MM.1S (cell line): ENCODE data around the gene ZNF134.

Source experiments
- DNase-seq: peaks from one replicate; pipeline ENCODE4 v3.0.0-alpha.2; 2015
- H2AFZ ChIP-seq: fragments of 300-600 bp; sonication (generic); 2 replicates; pipeline ENCODE4 v1.6.0; 2016; ENCODE audit warnings: antibody characterized with exemption, low read length
- H3F3A ChIP-seq: fragments of 300-600 bp; sonication (generic); 2 replicates; pipeline ENCODE4 v1.6.1; 2016; ENCODE audit warnings: mild to moderate bottlenecking, antibody characterized with exemption, low read length, moderate library complexity, mixed read lengths; ENCODE audit not compliant: insufficient read depth
- H3K27ac ChIP-seq: fragments of 300-600 bp; sonication (generic); 2 replicates; pipeline ENCODE4 v1.5.1; 2016; ENCODE audit warnings: mild to moderate bottlenecking, low read length
- H3K27me3 ChIP-seq: fragments of 300-600 bp; sonication (generic); replicated peaks from 2 replicates; pipeline ENCODE4 v1.6.0; 2016; ENCODE audit warnings: low read length; ENCODE audit not compliant: insufficient read depth
- H3K36me3 ChIP-seq: fragments of 300-600 bp; sonication (generic); replicated peaks from 2 replicates; pipeline ENCODE4 v1.6.1; 2016; ENCODE audit warnings: mild to moderate bottlenecking, low read length, mixed read lengths; ENCODE audit not compliant: insufficient read depth
- H3K4me1 ChIP-seq: fragments of 300-600 bp; sonication (generic); 2 replicates; pipeline ENCODE4 v1.6.1; 2016; ENCODE audit warnings: low read length, mixed read lengths
- H3K4me2 ChIP-seq: fragments of 300-600 bp; sonication (generic); 2 replicates; pipeline ENCODE4 v1.6.0; 2016; ENCODE audit warnings: low read depth, low read length
- H3K4me3 ChIP-seq: fragments of 300-600 bp; sonication (generic); 2 replicates; pipeline ENCODE4 v1.5.1; 2016; ENCODE audit warnings: low read length, mixed read lengths
- H3K79me2 ChIP-seq: fragments of 300-600 bp; sonication (generic); 2 replicates; pipeline ENCODE4 v1.6.1; 2016; ENCODE audit warnings: mixed run types, low read length, mixed read lengths
- H3K9ac ChIP-seq: fragments of 300-600 bp; sonication (generic); 2 replicates; pipeline ENCODE4 v1.6.1; 2016; ENCODE audit warnings: low read length, mixed read lengths
- H3K9me2 ChIP-seq: fragments of 300-600 bp; sonication (generic); replicated peaks from 2 replicates; pipeline ENCODE4 v1.6.1; 2016; ENCODE audit warnings: mild to moderate bottlenecking, low read length, mixed read lengths; ENCODE audit not compliant: insufficient read depth
- H3K9me3 ChIP-seq: fragments of 300-600 bp; sonication (generic); replicated peaks from 2 replicates; pipeline ENCODE4 v1.6.1; 2016; ENCODE audit warnings: mild to moderate bottlenecking, low read length, mixed read lengths; ENCODE audit not compliant: insufficient read depth
- H4K20me1 ChIP-seq: fragments of 300-600 bp; sonication (generic); 2 replicates; pipeline ENCODE4 v1.6.1; 2016; ENCODE audit warnings: mild to moderate bottlenecking, low read length, moderate library complexity, mixed read lengths; ENCODE audit not compliant: insufficient read depth
- EZH2 ChIP-seq: fragments of 300-600 bp; sonication (generic); optimal IDR thresholded peaks from 2 replicates; pipeline ENCODE3; 2017; ENCODE audit warnings: low read depth, mild to moderate bottlenecking, antibody characterized with exemption, low read length, mixed read lengths
- EZH2phosphoT487 ChIP-seq: fragments of 300-600 bp; sonication (generic); IDR thresholded peaks from 2 replicates; pipeline ENCODE4 v1.6.1; 2018; ENCODE audit warnings: antibody characterized with exemption, low read length
- TF ChIP-seq, protein P1 (sequence below): fragments of 300-600 bp; sonication (generic); IDR thresholded peaks from 2 replicates; pipeline ENCODE4 v1.5.1; 2016; ENCODE audit warnings: antibody characterized with exemption, low read length, mixed read lengths

Gene ZNF134

DNA sequence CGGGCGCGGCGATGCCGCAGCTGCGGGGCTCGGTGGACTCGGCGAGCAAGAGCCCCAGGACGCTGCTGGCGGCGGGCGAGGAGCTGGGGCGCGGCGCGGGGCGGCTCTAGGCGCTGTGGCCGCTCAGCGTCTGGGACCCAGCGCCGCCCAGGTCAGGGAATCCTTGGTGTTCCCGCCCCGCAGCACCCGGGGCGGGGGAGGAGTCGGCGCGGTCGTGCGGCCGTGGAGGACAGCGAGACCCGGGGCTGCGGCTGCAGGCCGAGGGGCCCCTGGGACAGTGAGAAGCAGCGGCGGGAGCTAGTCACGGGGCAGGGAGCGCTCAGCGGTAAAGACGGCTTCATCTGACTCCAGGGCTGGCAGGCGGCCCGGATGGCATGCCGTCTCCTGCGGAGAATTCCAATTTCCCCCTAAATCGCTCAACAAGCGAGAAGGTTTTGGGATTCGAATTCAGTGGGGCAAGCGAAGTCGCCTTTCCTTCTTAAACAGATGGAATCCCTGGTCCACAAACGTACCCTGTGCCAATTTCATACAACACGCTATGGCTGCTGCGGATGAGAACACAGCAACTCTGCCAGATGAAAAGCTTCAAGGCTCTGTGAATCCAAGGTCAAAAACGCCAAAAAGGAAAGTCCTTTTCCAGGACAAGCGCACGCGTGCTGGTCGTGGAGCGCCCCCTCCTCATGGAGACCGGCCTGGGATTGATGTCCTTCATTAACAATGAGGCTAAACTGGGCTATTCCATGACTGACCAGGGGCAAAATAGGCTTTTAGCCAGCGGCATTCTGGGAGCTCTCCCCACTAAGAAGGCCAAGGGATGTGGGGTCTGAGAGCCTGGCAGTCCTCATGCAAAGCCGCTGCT is 50.5 kb downstream of the ZNF134 start:
- no peaks in the 10 kb centered on the region for H3K4me1 ChIP-seq
- no peaks in the 10 kb centered on the region for H4K20me1 ChIP-seq
- H3K27ac ChIP-seq: no peak overlapping the region
- H3K4me2 ChIP-seq: no peak overlapping the region
- no peak overlapping the region for H3K9ac ChIP-seq
- H3K79me2 ChIP-seq: no peaks in the 10 kb centered on the region
- no peaks in the 10 kb centered on the region for H3K9me2 ChIP-seq
- no peak overlapping the region for H3K4me3 ChIP-seq
- H3F3A ChIP-seq: no peaks in the 10 kb centered on the region
- H3K9me3 ChIP-seq: no peaks in the 10 kb centered on the region
- H3K27me3 ChIP-seq: no peaks in the 10 kb centered on the region
- DNase-seq: no peak
- H2AFZ ChIP-seq: no peak overlapping the region
- H3K36me3 ChIP-seq: no peaks in the 10 kb centered on the region
- TF ChIP-seq EZH2phosphoT487 (no peak), EZH2 (no peak)
- TF ChIP-seq, protein P1, sequence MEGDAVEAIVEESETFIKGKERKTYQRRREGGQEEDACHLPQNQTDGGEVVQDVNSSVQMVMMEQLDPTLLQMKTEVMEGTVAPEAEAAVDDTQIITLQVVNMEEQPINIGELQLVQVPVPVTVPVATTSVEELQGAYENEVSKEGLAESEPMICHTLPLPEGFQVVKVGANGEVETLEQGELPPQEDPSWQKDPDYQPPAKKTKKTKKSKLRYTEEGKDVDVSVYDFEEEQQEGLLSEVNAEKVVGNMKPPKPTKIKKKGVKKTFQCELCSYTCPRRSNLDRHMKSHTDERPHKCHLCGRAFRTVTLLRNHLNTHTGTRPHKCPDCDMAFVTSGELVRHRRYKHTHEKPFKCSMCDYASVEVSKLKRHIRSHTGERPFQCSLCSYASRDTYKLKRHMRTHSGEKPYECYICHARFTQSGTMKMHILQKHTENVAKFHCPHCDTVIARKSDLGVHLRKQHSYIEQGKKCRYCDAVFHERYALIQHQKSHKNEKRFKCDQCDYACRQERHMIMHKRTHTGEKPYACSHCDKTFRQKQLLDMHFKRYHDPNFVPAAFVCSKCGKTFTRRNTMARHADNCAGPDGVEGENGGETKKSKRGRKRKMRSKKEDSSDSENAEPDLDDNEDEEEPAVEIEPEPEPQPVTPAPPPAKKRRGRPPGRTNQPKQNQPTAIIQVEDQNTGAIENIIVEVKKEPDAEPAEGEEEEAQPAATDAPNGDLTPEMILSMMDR: no peak

DNA sequence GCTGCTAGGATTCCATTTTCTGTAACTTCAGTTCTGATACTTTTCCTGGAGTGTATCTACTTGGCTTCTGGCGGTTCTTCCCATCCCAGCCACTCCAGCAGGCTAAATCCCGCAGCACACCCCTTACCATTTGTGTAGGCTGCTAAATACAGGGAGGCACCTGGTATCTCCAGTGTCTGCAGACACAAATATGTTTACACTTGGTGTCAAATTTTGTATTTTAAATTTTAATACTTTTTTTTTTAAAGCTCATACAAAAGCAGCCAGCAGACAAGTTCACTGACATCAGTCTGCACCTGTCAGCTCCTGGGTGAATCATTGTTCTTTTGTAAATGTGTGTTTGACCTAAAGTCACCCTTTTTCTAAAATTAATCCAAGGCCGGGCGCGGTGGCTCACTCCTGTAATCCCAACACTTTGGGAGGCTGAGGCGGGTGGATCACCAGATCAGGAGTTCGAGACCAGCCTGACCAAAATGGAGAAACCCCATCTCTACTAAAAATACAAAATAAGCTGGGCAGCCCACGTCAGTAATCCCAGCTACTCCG is 51.3 kb downstream of the ZNF134 start:
- no peak overlapping the region for H3K27ac ChIP-seq
- no peaks in the 10 kb centered on the region for H4K20me1 ChIP-seq
- no peak overlapping the region for H2AFZ ChIP-seq
- DNase-seq: no peak
- H3K9me3 ChIP-seq: no peaks in the 10 kb centered on the region
- no peaks in the 10 kb centered on the region for H3K27me3 ChIP-seq
- no peak overlapping the region for H3K9ac ChIP-seq
- no peaks in the 10 kb centered on the region for H3K9me2 ChIP-seq
- no peaks in the 10 kb centered on the region for H3F3A ChIP-seq
- no peak overlapping the region for H3K4me2 ChIP-seq
- no peaks in the 10 kb centered on the region for H3K79me2 ChIP-seq
- TF ChIP-seq EZH2: no peak
- TF ChIP-seq, protein P1: no peak
- no peak for TF ChIP-seq EZH2phosphoT487
- H3K4me1 ChIP-seq: no peaks in the 10 kb centered on the region
- H3K4me3 ChIP-seq: no peak overlapping the region
- H3K36me3 ChIP-seq: no peaks in the 10 kb centered on the region

- H3K79me2 ChIP-seq: no peaks in the 10 kb centered on the region
- no peak overlapping the region for H3K4me3 ChIP-seq
- H3K9ac ChIP-seq: no peak overlapping the region
- H3F3A ChIP-seq: no peaks in the 10 kb centered on the region
- no peak for TF ChIP-seq EZH2phosphoT487
- TF ChIP-seq, protein P1: no peak
- no peak for TF ChIP-seq EZH2
- H4K20me1 ChIP-seq: no peaks in the 10 kb centered on the region
- no peak overlapping the region for H3K27ac ChIP-seq
- H3K9me2 ChIP-seq: no peaks in the 10 kb centered on the region
- no peaks in the 10 kb centered on the region for H3K27me3 ChIP-seq
- no peak overlapping the region for H2AFZ ChIP-seq
- no peak for DNase-seq
- H3K9me3 ChIP-seq: no peaks in the 10 kb centered on the region
- H3K4me1 ChIP-seq: no peaks in the 10 kb centered on the region
- H3K4me2 ChIP-seq: no peak overlapping the region
- H3K36me3 ChIP-seq: no peaks in the 10 kb centered on the region
Observed at GRCh38 chr19:57667228-57667627, 53.2 kb downstream of the ZNF134 start.
